Lung (tissue), 12 donors: ENCODE results near the gene TRMT44. TPM values are rescaled to one million over a fixed set of nuclear protein-coding genes. Genes with fewer than 3 reads are reported as not detected.

Experiments
- ATAC-seq: fragments of 200-7000 bp; cut with Tn5 transposase; one replicate; pipeline ENCODE4 v1.9.1; 2020; ENCODE audit warnings: moderate number of reproducible peaks; ENCODE audit not compliant: insufficient read depth, low FRiP score
- DNase-seq, 3 donors: peaks; one replicate each; pipeline ENCODE4 v3.0.0-alpha.2; 2013 to 2017
- H3K27ac ChIP-seq, 2 donors: one replicate each; pipeline ENCODE4 v1.5.1; 2013; ENCODE audit warnings: mild to moderate bottlenecking in 2 of 2, moderate library complexity in 2 of 2, control low read depth in 1 of 2, inconsistent platforms in 1 of 2, low read depth in 1 of 2, low read length in 1 of 2
- H3K27me3 ChIP-seq, 3 donors: one replicate each; pipeline ENCODE4 v1.5.1; 2013; ENCODE audit warnings: low read length in 2 of 3; ENCODE audit not compliant: control insufficient read depth in 3 of 3, insufficient read depth in 3 of 3
- H3K36me3 ChIP-seq, 4 donors: one replicate each; pipeline ENCODE4 v1.5.1; 2013; ENCODE audit warnings: low read length in 4 of 4, mild to moderate bottlenecking in 1 of 4, moderate library complexity in 1 of 4; ENCODE audit not compliant: control insufficient read depth in 4 of 4, insufficient read depth in 4 of 4
- H3K4me1 ChIP-seq, 5 donors: one replicate each; pipeline ENCODE4 v1.5.1; 2013; ENCODE audit warnings: low read length in 5 of 5, mild to moderate bottlenecking in 2 of 5, moderate library complexity in 1 of 5; ENCODE audit not compliant: control insufficient read depth in 5 of 5, insufficient read depth in 5 of 5
- H3K4me3 ChIP-seq: one replicate; pipeline ENCODE4 v1.5.1; 2013; ENCODE audit warnings: mild to moderate bottlenecking, control low read depth, moderate library complexity
- H3K9ac ChIP-seq, 2 donors: one replicate each; pipeline ENCODE4 v1.5.1; 2013; ENCODE audit warnings: low read length in 2 of 2, control low read depth in 1 of 2; ENCODE audit not compliant: insufficient read depth in 1 of 2
- H3K9me3 ChIP-seq, 4 donors: one replicate each; pipeline ENCODE4 v1.5.1; 2013; ENCODE audit warnings: low read length in 3 of 4, mild to moderate bottlenecking in 1 of 4, moderate library complexity in 1 of 4; ENCODE audit not compliant: control insufficient read depth in 4 of 4, insufficient read depth in 3 of 4
- WGBS, 2 donors: extraction: QIAGEN DNeasy Blood & Tissue Kit; methylation state at CpG; one replicate each; pipeline ENCODE4 v1.1.7; 2013; 5-methylcytosine and 5-hydroxymethylcytosine counted together
- polyA plus RNA-seq, 2 donors: library from polyadenylated mRNA; stranded (reverse); fragments of 200-250 nt; gene quantifications; one replicate each; pipeline ENCODE4 v1.2.1, GENCODE V29; 2013
- total RNA-seq, 2 donors: library from RNA; depleted of rRNA in 1 of 2; stranded (reverse); fragments of >200 nt in 1 of 2; gene quantifications; one replicate each; pipeline ENCODE4 v1.2.1, GENCODE V29; 2014 to 2021
- TF ChIP-seq, protein P1 (sequence below): IDR thresholded peaks from 2 replicates; pipeline ENCODE4 v1.5.1; 2012; ENCODE audit warnings: mild to moderate bottlenecking; ENCODE audit errors: control extremely low read depth, extremely low read depth
- donor health status: control.
- donor health status: control.
- donor health status: Bipolar disorder and iron deficiency.
- donor health status: healthy.
- donor health status: DM: yes; HTN: yes; CAD: no.

The TRMT44 gene
- total and polyA plus RNA-seq, 4 donors, result 7.3 to 24.8 (median 15.0) TPM

DNA sequence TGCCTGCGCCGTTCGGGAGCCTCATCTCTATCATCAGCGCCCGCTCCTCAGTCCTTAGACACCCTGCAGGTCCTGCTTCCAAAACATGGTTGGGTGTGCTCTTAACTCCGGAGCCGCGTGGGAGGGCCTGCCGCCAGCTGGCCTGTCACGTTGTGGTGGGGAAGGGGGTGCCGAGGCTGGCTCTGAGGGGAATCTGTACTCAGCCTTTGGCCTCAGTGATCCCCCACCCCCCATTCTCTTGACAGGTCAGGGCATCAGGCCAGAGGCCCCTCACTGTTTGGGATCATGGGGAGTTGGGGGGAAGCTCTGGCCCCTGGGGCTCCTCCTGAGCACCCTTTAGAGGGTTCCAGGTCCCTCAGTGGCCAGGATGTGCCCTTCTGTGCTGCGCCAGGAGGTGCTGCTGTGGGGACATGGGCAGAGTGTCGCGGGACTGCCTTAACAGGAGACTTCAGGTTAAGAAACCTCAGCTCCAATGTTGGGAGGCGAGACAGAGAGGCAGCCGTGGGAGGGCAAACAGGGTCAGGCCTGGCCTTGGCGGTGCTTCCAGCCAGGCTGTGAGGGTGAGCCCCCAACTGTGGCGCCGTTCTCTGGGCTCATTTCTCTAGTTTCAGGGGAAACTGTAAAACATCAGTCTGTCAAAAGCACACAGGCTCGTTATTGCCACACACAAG lies 33.5 kb downstream of the TRMT44 start:
- Histone ChIP-seq H3K9me3 (no peaks in the 10 kb centered on the region), H3K27ac (peak overlapping the region in 1 of 2 donors; percentile 33), H3K36me3 (peaks cover 0 to 37% (median 4%) of the 10 kb centered on the region in 4 donors), H3K27me3 (no peaks in the 10 kb centered on the region), H3K4me1 (peaks cover 0 to 30% (median 11%) of the 10 kb centered on the region in 5 donors), H3K9ac (no peak overlapping the region), H3K4me3 (no peak overlapping the region)
- DNase-seq (no peak), ATAC-seq (no peak)
- 82 to 87% methylated on average over 20 of the region's 20 CpGs for WGBS, 2 donors
- TF ChIP-seq, protein P1, sequence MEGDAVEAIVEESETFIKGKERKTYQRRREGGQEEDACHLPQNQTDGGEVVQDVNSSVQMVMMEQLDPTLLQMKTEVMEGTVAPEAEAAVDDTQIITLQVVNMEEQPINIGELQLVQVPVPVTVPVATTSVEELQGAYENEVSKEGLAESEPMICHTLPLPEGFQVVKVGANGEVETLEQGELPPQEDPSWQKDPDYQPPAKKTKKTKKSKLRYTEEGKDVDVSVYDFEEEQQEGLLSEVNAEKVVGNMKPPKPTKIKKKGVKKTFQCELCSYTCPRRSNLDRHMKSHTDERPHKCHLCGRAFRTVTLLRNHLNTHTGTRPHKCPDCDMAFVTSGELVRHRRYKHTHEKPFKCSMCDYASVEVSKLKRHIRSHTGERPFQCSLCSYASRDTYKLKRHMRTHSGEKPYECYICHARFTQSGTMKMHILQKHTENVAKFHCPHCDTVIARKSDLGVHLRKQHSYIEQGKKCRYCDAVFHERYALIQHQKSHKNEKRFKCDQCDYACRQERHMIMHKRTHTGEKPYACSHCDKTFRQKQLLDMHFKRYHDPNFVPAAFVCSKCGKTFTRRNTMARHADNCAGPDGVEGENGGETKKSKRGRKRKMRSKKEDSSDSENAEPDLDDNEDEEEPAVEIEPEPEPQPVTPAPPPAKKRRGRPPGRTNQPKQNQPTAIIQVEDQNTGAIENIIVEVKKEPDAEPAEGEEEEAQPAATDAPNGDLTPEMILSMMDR, result no peak

DNA sequence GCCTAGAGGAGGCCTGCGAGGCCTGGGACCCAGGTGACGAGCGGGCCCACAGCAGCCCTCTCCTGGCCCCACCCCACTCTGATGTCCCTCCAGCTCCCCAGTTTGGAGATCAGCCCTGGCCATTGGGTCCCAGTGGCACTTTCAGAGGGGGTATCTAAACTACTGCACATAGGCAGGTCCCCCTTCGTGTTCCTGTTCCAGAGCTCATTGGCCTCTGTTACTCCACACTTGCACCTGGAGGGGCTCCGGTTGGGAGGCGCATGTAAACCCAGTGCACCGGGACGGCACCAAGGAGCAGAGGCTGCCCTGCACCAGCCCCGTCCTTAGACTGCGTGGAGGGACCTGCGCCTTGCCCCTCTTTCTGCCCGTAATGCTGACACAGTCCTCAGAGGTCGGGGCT lies 34.3 kb downstream of the TRMT44 start:
- no peaks in the 10 kb centered on the region for H3K9me3 ChIP-seq
- DNase-seq, result no peak
- no peak overlapping the region for H3K4me3 ChIP-seq
- WGBS, 2 donors, result 94 to 96% methylated on average over 13 of the region's 13 CpGs
- ATAC-seq, result no peak
- H3K9ac ChIP-seq, result no peak overlapping the region
- TF ChIP-seq, protein P1, result no peak
- peaks cover 0 to 30% (median 11%) of the 10 kb centered on the region in 5 donors for H3K4me1 ChIP-seq
- H3K36me3 ChIP-seq, result peaks cover 0 to 29% (median 1%) of the 10 kb centered on the region in 4 donors
- no peak overlapping the region for H3K27ac ChIP-seq
- H3K27me3 ChIP-seq, result no peaks in the 10 kb centered on the region

- WGBS, 2 donors, result 88 to 90% methylated on average over 29 of the region's 29 CpGs
- H3K36me3 ChIP-seq, result peaks cover 0 to 24% (median 1%) of the 10 kb centered on the region in 4 donors
Measured at GRCh38 chr4:8475751-8476575, 35.4 kb downstream of the TRMT44 start.

More at GRCh38 chr4:8475751-8476575, 35.4 kb downstream of the TRMT44 start:
- peak in 2 of 3 donors; percentile 22 to 36 for DNase-seq
- no peak overlapping the region for H3K4me3 ChIP-seq
- TF ChIP-seq, protein P1, result no peak
- no peaks in the 10 kb centered on the region for H3K9me3 ChIP-seq
- ATAC-seq, result no peak
- peaks cover 0 to 30% (median 11%) of the 10 kb centered on the region in 5 donors for H3K4me1 ChIP-seq
- H3K27ac ChIP-seq, result no peak overlapping the region
- H3K9ac ChIP-seq, result no peak overlapping the region
- no peaks in the 10 kb centered on the region for H3K27me3 ChIP-seq
